HepG2 (cell line): Measurements from ENCODE around the gene SLC7A8. TPM values are rescaled to one million over a fixed set of nuclear protein-coding genes. Genes with fewer than 3 reads are reported as not detected.
A peak's percentile ranks its signal among the peaks of the same experiment; 100 is the strongest.

ENCODE experiments used
- ADNP ChIP-seq: sonication (generic); formaldehyde crosslinking; IDR thresholded peaks from 2 replicates; pipeline ENCODE4 v1.4.0; 2020; ENCODE audit warnings: missing genetic modification reagents
- EZH2 ChIP-seq: conservative IDR thresholded peaks from 2 replicates; pipeline ENCODE4 v1.6.1; 2012; ENCODE audit warnings: mild to moderate bottlenecking, low read depth, low read length, moderate library complexity
- FOXC1 ChIP-seq: sonication (generic); formaldehyde crosslinking; IDR thresholded peaks from 2 replicates; pipeline ENCODE4 v1.8.0; 2022; ENCODE audit warnings: mild to moderate bottlenecking, missing genetic modification reagents, borderline replicate concordance
- GABPB1 ChIP-seq: IDR thresholded peaks from 2 replicates; pipeline ENCODE4 v1.6.1; 2016; ENCODE audit warnings: mild to moderate bottlenecking, missing genetic modification reagents, moderate library complexity, missing compliant biosample characterization
- HHEX ChIP-seq: IDR thresholded peaks from 2 replicates; pipeline ENCODE4 v1.6.1; 2016; ENCODE audit warnings: control low read depth
- HOXA3 ChIP-seq: sonication (generic); formaldehyde crosslinking; IDR thresholded peaks from 2 replicates; pipeline ENCODE4 v1.5.0; 2020; ENCODE audit warnings: missing genetic modification reagents
- JUND ChIP-seq: sonication (generic); formaldehyde crosslinking; IDR thresholded peaks from 2 replicates; pipeline ENCODE4 v1.8.0; 2022; ENCODE audit warnings: mild to moderate bottlenecking, missing genetic modification reagents
- KDM5A ChIP-seq: fragments of 200-600 bp; sonication (generic); IDR thresholded peaks from 2 replicates; pipeline ENCODE4 v1.7.0; 2018; ENCODE audit warnings: antibody characterized with exemption, mild to moderate bottlenecking, low read length, borderline replicate concordance
- MYNN ChIP-seq: sonication (generic); formaldehyde crosslinking; IDR thresholded peaks from 2 replicates; pipeline ENCODE4 v1.4.0; 2020; ENCODE audit warnings: mild to moderate bottlenecking, low read depth, missing genetic modification reagents
- PAF1 ChIP-seq: IDR thresholded peaks from 2 replicates; pipeline ENCODE4 v1.6.1; 2016; ENCODE audit warnings: missing genetic modification reagents, missing compliant biosample characterization
- RBM39 ChIP-seq: fragments of 200-400 bp; formaldehyde crosslinking; IDR thresholded peaks from one replicate; pipeline ENCODE4 v1.6.1; 2018; ENCODE audit warnings: antibody characterized with exemption, mild to moderate bottlenecking, low read depth, low read length; ENCODE audit not compliant: poor library complexity, severe bottlenecking
- WIZ ChIP-seq: sonication (generic); formaldehyde crosslinking; IDR thresholded peaks from 2 replicates; pipeline ENCODE4 v1.5.1; 2020; ENCODE audit warnings: mild to moderate bottlenecking, missing genetic modification reagents
- ZFX ChIP-seq: sonication (generic); formaldehyde crosslinking; IDR thresholded peaks from 2 replicates; pipeline ENCODE4 v1.4.0; 2020; ENCODE audit warnings: mild to moderate bottlenecking, low read depth, missing genetic modification reagents, moderate library complexity
- ZNF572 ChIP-seq: sonication (generic); formaldehyde crosslinking; IDR thresholded peaks from 2 replicates; pipeline ENCODE4 v1.5.1; 2020; ENCODE audit warnings: mild to moderate bottlenecking, missing genetic modification reagents
- polyA plus RNA-seq, 8 experiments: library from polyadenylated mRNA; depleted of rRNA in 3 of 8; stranded (reverse) in 7 of 8; unstranded in 1 of 8; fragments of >200 nt; fragmentation: Illumina TruSeq in 4 of 8; extraction: Trizol in 4 of 8; gene quantifications; 2 replicates each; pipeline versions ENCODE4 v1.2.1 to v1.2.3, GENCODE V29; 2011 to 2016; ENCODE audit warnings: low read depth in 4 of 8, missing spikeins in 1 of 8, mixed read lengths in 1 of 8; ENCODE audit not compliant: insufficient read depth in 1 of 8
- total RNA-seq, 5 experiments: library from RNA; depleted of rRNA; stranded (reverse); fragments of >200 nt; fragmentation: Illumina TruSeq; extraction: Trizol; gene quantifications; 2 replicates each; pipeline ENCODE4 v1.2.3, GENCODE V29; 2016; ENCODE audit warnings: low read depth in 1 of 5
- TF ChIP-seq, protein P1 (sequence below): sonication (generic); formaldehyde crosslinking; IDR thresholded peaks from 2 replicates; pipeline ENCODE4 v1.5.0; 2020; ENCODE audit warnings: mild to moderate bottlenecking, missing genetic modification reagents
- TF ChIP-seq, protein P2 (sequence below): sonication (generic); formaldehyde crosslinking; conservative IDR thresholded peaks from 2 replicates; pipeline ENCODE4 v1.5.0; 2020; ENCODE audit warnings: missing genetic modification reagents
- TF ChIP-seq, protein P3 (sequence below): IDR thresholded peaks from 2 replicates; pipeline ENCODE4 v1.6.1; 2016; ENCODE audit warnings: missing biosample characterization, missing genetic modification reagents, low read depth
- TF ChIP-seq, protein P4 (sequence below): sonication (generic); formaldehyde crosslinking; IDR thresholded peaks from 2 replicates; pipeline ENCODE4 v1.5.0; 2020; ENCODE audit warnings: missing genetic modification reagents
- TF ChIP-seq, protein P5 (sequence below), 2 experiments: sonication (generic) in 1 of 2; formaldehyde crosslinking in 1 of 2; IDR thresholded peaks; 2 replicates each; pipeline versions ENCODE4 v1.5.1 to v1.6.1; 2011 to 2020; ENCODE audit warnings: borderline replicate concordance in 1 of 2, low read depth in 1 of 2, low read length in 1 of 2, mild to moderate bottlenecking in 1 of 2, missing genetic modification reagents in 1 of 2, moderate library complexity in 1 of 2

Gene SLC7A8
- total and polyA plus RNA-seq, 2 of the 13 experiments (the other 11 are each of a cell fraction or from before 2014, with no cell fraction given): 0.25 TPM; not detected in 1

DNA sequence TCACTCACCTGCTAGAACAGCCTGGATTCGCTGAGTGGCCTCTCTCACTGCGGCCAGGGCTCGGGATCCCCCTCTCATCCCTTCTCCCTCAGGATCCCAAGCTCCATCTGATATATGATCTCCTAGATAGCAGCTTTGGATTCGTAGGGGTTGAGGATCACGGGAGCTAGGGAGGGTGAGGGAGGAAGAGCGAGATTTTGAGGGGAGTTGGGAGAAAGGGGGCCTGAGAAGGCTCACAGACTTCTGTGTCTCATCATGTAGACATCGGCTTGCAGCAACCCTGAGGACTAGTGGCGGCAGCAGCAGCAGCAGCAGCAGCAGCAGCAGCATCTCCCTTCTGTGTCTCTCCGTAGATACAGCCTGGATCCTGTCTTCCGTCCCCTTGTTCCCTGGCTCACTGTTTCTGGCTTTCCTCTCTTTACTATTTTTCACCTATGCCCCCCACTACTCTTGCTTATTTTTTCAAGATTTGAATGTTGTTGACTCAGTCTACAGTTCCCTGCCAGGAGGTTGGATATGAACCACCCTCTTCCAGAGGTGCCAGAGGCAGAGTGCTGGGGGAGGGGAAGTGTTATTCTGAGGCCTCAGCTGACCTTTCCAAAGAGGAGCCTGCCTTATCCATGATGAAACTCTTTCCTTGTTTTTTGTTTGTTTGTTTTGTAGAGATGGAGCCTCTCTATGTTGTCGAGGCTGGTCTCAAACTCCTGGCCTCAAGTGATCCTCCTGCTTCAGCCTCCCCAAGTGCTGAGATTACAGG is 78.7 kb downstream of the SLC7A8 start, which contains the start of gene CIROP (continued):
- TF ChIP-seq RBM39 (no peak), JUND (CRISPR knock-in tag) (0 out of 2 replicates have a peak, but pooled peaks have one; percentile 38), HHEX (CRISPR knock-in tag) (0 out of 2 replicates have a peak, but pooled peaks have one; percentile 9), KDM5A (no peak), GABPB1 (no peak), WIZ (no peak), PAF1 (CRISPR knock-in tag) (no peak), HOXA3 (CRISPR knock-in tag) (peak; percentile 16; the same call in 1 of the 2 replicates), ZNF572 (CRISPR knock-in tag) (peak; percentile 61; the same call in 1 of the 2 replicates), FOXC1 (CRISPR knock-in tag) (peak; percentile 83; the same call in 1 of the 2 replicates), EZH2 (0 out of 2 replicates have a peak, but pooled peaks have one; percentile 20), ADNP (CRISPR knock-in tag) (0 out of 2 replicates have a peak, but pooled peaks have one; percentile 12), ZFX (0 out of 2 replicates have a peak, but pooled peaks have one; percentile 1), MYNN (CRISPR knock-in tag) (no peak)
- TF ChIP-seq, protein P1, sequence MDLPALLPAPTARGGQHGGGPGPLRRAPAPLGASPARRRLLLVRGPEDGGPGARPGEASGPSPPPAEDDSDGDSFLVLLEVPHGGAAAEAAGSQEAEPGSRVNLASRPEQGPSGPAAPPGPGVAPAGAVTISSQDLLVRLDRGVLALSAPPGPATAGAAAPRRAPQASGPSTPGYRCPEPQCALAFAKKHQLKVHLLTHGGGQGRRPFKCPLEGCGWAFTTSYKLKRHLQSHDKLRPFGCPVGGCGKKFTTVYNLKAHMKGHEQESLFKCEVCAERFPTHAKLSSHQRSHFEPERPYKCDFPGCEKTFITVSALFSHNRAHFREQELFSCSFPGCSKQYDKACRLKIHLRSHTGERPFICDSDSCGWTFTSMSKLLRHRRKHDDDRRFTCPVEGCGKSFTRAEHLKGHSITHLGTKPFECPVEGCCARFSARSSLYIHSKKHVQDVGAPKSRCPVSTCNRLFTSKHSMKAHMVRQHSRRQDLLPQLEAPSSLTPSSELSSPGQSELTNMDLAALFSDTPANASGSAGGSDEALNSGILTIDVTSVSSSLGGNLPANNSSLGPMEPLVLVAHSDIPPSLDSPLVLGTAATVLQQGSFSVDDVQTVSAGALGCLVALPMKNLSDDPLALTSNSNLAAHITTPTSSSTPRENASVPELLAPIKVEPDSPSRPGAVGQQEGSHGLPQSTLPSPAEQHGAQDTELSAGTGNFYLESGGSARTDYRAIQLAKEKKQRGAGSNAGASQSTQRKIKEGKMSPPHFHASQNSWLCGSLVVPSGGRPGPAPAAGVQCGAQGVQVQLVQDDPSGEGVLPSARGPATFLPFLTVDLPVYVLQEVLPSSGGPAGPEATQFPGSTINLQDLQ (CRISPR knock-in tag): 0 out of 2 replicates have a peak, but pooled peaks have one; percentile 52
- TF ChIP-seq, protein P2, sequence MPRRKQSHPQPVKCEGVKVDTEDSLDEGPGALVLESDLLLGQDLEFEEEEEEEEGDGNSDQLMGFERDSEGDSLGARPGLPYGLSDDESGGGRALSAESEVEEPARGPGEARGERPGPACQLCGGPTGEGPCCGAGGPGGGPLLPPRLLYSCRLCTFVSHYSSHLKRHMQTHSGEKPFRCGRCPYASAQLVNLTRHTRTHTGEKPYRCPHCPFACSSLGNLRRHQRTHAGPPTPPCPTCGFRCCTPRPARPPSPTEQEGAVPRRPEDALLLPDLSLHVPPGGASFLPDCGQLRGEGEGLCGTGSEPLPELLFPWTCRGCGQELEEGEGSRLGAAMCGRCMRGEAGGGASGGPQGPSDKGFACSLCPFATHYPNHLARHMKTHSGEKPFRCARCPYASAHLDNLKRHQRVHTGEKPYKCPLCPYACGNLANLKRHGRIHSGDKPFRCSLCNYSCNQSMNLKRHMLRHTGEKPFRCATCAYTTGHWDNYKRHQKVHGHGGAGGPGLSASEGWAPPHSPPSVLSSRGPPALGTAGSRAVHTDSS (CRISPR knock-in tag): 0 out of 2 replicates have a peak, but pooled peaks have one; percentile 21
- TF ChIP-seq, protein P3, sequence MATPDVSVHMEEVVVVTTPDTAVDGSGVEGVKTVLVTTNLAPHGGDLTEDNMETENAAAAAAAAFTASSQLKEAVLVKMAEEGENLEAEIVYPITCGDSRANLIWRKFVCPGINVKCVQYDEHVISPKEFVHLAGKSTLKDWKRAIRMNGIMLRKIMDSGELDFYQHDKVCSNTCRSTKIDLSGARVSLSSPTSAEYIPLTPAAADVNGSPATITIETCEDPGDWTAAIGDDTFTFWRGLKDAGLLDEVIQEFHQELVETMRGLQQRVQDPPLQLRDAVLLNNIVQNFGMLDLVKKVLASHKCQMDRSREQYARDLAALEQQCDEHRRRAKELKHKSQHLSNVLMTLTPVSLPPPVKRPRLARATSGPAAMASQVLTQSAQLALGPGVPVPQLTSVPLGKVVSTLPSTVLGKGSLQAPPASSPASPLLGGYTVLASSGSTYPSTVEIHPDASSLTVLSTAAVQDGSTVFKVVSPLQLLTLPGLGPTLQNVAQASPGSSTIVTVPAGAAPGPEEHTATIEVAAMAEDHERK (CRISPR knock-in tag): no peak
- TF ChIP-seq, protein P4, sequence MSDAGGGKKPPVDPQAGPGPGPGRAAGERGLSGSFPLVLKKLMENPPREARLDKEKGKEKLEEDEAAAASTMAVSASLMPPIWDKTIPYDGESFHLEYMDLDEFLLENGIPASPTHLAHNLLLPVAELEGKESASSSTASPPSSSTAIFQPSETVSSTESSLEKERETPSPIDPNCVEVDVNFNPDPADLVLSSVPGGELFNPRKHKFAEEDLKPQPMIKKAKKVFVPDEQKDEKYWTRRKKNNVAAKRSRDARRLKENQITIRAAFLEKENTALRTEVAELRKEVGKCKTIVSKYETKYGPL (CRISPR knock-in tag): no peak
- TF ChIP-seq, protein P5, sequence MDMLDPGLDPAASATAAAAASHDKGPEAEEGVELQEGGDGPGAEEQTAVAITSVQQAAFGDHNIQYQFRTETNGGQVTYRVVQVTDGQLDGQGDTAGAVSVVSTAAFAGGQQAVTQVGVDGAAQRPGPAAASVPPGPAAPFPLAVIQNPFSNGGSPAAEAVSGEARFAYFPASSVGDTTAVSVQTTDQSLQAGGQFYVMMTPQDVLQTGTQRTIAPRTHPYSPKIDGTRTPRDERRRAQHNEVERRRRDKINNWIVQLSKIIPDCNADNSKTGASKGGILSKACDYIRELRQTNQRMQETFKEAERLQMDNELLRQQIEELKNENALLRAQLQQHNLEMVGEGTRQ (IDR thresholded peaks at IDR 0.05; ENCODE audit: low read depth, low read length): no peak
- TF ChIP-seq, protein P5 (CRISPR knock-in tag; IDR thresholded peaks at IDR 0.05; ENCODE audit: borderline replicate concordance): no peak
